ENCODE results near the gene UNC5C.

UNC5C gene

DNA sequence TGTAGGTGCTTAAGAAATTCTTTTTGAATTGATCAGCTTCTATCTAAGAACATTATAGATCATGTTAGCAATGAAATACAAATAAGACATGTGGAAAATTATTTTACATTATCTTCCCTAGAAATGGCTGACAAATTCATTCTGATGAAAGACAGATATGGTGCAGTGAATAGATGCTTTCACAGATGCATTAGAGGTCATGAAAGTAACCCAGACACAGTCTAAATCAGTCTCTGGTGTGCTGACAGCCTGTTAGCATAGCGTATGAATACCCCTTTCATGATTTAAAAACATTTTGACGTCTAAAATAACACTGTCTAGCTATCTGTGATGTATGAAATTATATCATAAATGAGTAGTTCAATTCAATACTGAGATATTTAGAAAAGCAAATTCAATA is 180.9 kb downstream of the UNC5C start:
- Histone ChIP-seq H2AK5ac (ENCODE audit: low read length) (no peak overlapping the region), H3K4me2 (ENCODE audit: low read length) (no peak overlapping the region), H4K8ac (ENCODE audit: low read depth, low read length) (no peak overlapping the region), H3K79me2 (ENCODE audit: control insufficient read depth, insufficient read depth, low read length, poor library complexity) (no peaks in the 10 kb centered on the region), H3K4ac (ENCODE audit: low read depth, low read length) (no peak overlapping the region), H2BK12ac (ENCODE audit: low read length) (no peak overlapping the region), H3K18ac (ENCODE audit: low read length) (no peak overlapping the region), H3K4me1 (ENCODE audit: control insufficient read depth in 1 of 2, insufficient read depth in 2 of 2, low read length in 2 of 2) (peaks cover 0 to 2% of the 10 kb centered on the region in 2 experiments), H4K12ac (ENCODE audit: low read depth, low read length) (no peak overlapping the region), H2BK120ac (ENCODE audit: insufficient read depth, low read length, poor library complexity) (no peak overlapping the region), H4K91ac (ENCODE audit: low read depth, low read length) (no peak overlapping the region), H3K27me3 (ENCODE audit: insufficient read depth, low read length) (no peaks in the 10 kb centered on the region), H3K27ac (ENCODE audit: low read depth, low read length) (no peak overlapping the region), H3K79me1 (ENCODE audit: low read length) (no peaks in the 10 kb centered on the region), H3K4me3 (ENCODE audit: low read depth, low read length) (no peak overlapping the region), H3K36me3 (ENCODE audit: control insufficient read depth in 1 of 2, insufficient read depth in 2 of 2, low read length in 2 of 2) (no peaks in the 10 kb centered on the region), H2AFZ (ENCODE audit: insufficient read depth, low read length, poor library complexity) (no peak overlapping the region), H3K14ac (ENCODE audit: low read length) (no peak overlapping the region), H3K9ac (ENCODE audit: low read length) (no peak overlapping the region), H2BK5ac (ENCODE audit: low read depth, low read length, poor library complexity) (no peak overlapping the region), H3K23ac (ENCODE audit: low read length) (no peak overlapping the region), H3K9me3 (ENCODE audit: insufficient read depth, low read depth, low read length) (no peaks in the 10 kb centered on the region)
- no peak for DNase-seq
- no CpG with 5 or more reads among the region's 2 CpGs for WGBS (ENCODE audit: extremely low coverage, insufficient coverage, insufficient read length)

DNA sequence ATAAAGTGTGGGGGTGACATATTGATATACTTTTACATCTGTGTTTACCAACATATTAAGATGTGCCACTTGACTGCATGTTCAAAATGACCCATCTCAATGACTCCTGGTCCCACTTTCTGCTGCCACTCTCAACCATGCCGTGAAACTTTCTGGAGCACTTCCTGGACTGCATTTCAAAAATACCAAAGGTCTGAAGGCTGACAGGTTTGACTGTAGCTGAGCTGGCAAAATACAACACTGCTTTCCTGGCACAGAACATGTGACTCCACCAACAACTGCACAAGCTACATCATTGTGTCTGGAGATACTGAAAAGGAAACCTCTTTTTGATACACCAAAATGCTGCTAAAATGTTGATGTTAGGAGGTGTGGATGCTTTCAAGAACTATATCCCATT is 184.8 kb downstream of the UNC5C start:
- no peak overlapping the region for H4K12ac ChIP-seq (ENCODE audit: low read depth, low read length)

DNA sequence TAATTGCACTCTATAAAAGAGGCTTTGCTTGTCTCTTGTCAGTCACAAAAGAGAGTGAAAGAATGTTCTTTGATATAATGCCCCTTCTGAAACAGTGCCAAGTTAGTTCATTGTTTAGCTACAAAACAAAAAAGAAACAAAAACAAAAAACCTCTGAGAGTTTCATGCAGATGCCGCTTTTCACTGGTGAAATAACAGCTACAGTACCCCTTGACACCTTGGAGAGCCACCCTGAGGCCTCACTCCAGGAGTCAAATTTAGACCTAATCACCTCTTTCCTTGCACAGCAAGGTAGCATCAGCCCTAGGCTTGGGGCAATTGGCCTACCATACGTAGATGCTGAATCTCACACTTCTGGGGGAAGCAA is 185.2 kb downstream of the UNC5C start:
- Histone ChIP-seq H3K27ac (ENCODE audit: low read depth, low read length) (no peak overlapping the region), H3K14ac (ENCODE audit: low read length) (no peak overlapping the region), H3K36me3 (ENCODE audit: control insufficient read depth in 1 of 2, insufficient read depth in 2 of 2, low read length in 2 of 2) (no peaks in the 10 kb centered on the region), H2BK5ac (ENCODE audit: low read depth, low read length, poor library complexity) (no peak overlapping the region), H3K79me1 (ENCODE audit: low read length) (no peaks in the 10 kb centered on the region), H3K23ac (ENCODE audit: low read length) (no peak overlapping the region), H3K4me1 (ENCODE audit: control insufficient read depth in 1 of 2, insufficient read depth in 2 of 2, low read length in 2 of 2) (peaks cover 0 to 2% of the 10 kb centered on the region in 2 experiments), H4K12ac (ENCODE audit: low read depth, low read length) (no peak overlapping the region), H4K8ac (ENCODE audit: low read depth, low read length) (no peak overlapping the region), H3K27me3 (ENCODE audit: insufficient read depth, low read length) (no peaks in the 10 kb centered on the region), H3K4me3 (ENCODE audit: low read depth, low read length) (no peak overlapping the region), H2BK120ac (ENCODE audit: insufficient read depth, low read length, poor library complexity) (no peak overlapping the region), H2AK5ac (ENCODE audit: low read length) (no peak overlapping the region), H3K4me2 (ENCODE audit: low read length) (no peak overlapping the region), H3K79me2 (ENCODE audit: control insufficient read depth, insufficient read depth, low read length, poor library complexity) (no peaks in the 10 kb centered on the region), H2AFZ (ENCODE audit: insufficient read depth, low read length, poor library complexity) (no peak overlapping the region), H3K9me3 (ENCODE audit: insufficient read depth, low read depth, low read length) (no peaks in the 10 kb centered on the region), H3K9ac (ENCODE audit: low read length) (no peak overlapping the region), H3K18ac (ENCODE audit: low read length) (no peak overlapping the region), H4K91ac (ENCODE audit: low read depth, low read length) (no peak overlapping the region), H3K4ac (ENCODE audit: low read depth, low read length) (no peak overlapping the region), H2BK12ac (ENCODE audit: low read length) (no peak overlapping the region)
- no peak for DNase-seq
- no CpG with 5 or more reads among the region's 2 CpGs for WGBS (ENCODE audit: extremely low coverage, insufficient coverage, insufficient read length)

More for the DNA sequence above, 184.8 kb downstream of the UNC5C start:
- no peaks in the 10 kb centered on the region for H3K79me1 ChIP-seq (ENCODE audit: low read length)
- no peak overlapping the region for H3K4ac ChIP-seq (ENCODE audit: low read depth, low read length)
- H4K91ac ChIP-seq (ENCODE audit: low read depth, low read length): no peak overlapping the region
- H2BK12ac ChIP-seq (ENCODE audit: low read length): no peak overlapping the region
- peaks cover 0 to 2% of the 10 kb centered on the region in 2 experiments for H3K4me1 ChIP-seq (ENCODE audit: control insufficient read depth in 1 of 2, insufficient read depth in 2 of 2, low read length in 2 of 2)
- no peaks in the 10 kb centered on the region for H3K36me3 ChIP-seq (ENCODE audit: control insufficient read depth in 1 of 2, insufficient read depth in 2 of 2, low read length in 2 of 2)
- H2AK5ac ChIP-seq (ENCODE audit: low read length): no peak overlapping the region
- H3K79me2 ChIP-seq (ENCODE audit: control insufficient read depth, insufficient read depth, low read length, poor library complexity): no peaks in the 10 kb centered on the region
- no peak overlapping the region for H2BK120ac ChIP-seq (ENCODE audit: insufficient read depth, low read length, poor library complexity)
- H2BK5ac ChIP-seq (ENCODE audit: low read depth, low read length, poor library complexity): no peak overlapping the region
- H2AFZ ChIP-seq (ENCODE audit: insufficient read depth, low read length, poor library complexity): no peak overlapping the region
- H3K4me3 ChIP-seq (ENCODE audit: low read depth, low read length): no peak overlapping the region
- H3K9me3 ChIP-seq (ENCODE audit: insufficient read depth, low read depth, low read length): no peaks in the 10 kb centered on the region
- no peak overlapping the region for H3K18ac ChIP-seq (ENCODE audit: low read length)
- no peaks in the 10 kb centered on the region for H3K27me3 ChIP-seq (ENCODE audit: insufficient read depth, low read length)
- no peak overlapping the region for H3K4me2 ChIP-seq (ENCODE audit: low read length)
- no peak overlapping the region for H3K23ac ChIP-seq (ENCODE audit: low read length)
- WGBS (ENCODE audit: extremely low coverage, insufficient coverage, insufficient read length): no CpG with 5 or more reads among the region's 1 CpG
- H3K14ac ChIP-seq (ENCODE audit: low read length): no peak overlapping the region
- H4K8ac ChIP-seq (ENCODE audit: low read depth, low read length): no peak overlapping the region
- H3K9ac ChIP-seq (ENCODE audit: low read length): no peak overlapping the region
- DNase-seq: peak in 1 of 2 donors; percentile 1
- H3K27ac ChIP-seq (ENCODE audit: low read depth, low read length): no peak overlapping the region

DNA sequence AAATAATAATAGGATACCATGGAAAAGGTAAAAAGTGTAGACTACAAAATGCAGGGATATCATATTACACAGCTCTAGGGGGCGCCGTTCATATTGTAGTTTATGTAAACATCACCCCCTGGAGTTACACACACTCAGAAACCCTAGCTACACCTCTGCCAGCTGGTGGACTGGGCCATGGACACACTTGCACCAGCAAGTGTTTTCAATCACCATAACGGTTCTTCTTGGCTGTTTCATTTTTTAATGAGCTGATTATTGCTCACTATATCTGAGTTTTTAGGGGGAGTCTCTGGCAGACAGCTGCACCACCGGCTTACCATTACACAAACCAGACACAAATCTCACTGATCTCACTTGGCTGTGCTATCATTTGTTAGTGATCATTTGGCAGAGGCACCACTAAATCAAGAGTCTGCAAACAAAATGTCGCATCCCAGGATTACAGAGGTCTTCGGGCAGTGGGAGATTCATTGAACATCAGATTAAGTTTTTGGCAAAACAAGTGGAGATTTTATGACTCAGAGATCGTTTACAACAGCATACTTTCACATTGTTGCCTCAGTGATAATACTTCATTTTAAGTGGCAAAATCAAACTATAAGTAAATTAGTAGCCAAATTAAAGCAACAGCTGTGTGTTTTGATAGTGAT is 185.7 kb downstream of the UNC5C start:
- Histone ChIP-seq H3K4me1 (ENCODE audit: control insufficient read depth in 1 of 2, insufficient read depth in 2 of 2, low read length in 2 of 2) (peaks cover 0 to 2% of the 10 kb centered on the region in 2 experiments), H3K4ac (ENCODE audit: low read depth, low read length) (no peak overlapping the region), H3K36me3 (ENCODE audit: control insufficient read depth in 1 of 2, insufficient read depth in 2 of 2, low read length in 2 of 2) (no peaks in the 10 kb centered on the region), H3K9me3 (ENCODE audit: insufficient read depth, low read depth, low read length) (no peaks in the 10 kb centered on the region), H3K79me1 (ENCODE audit: low read length) (no peaks in the 10 kb centered on the region), H2BK120ac (ENCODE audit: insufficient read depth, low read length, poor library complexity) (no peak overlapping the region), H2AFZ (ENCODE audit: insufficient read depth, low read length, poor library complexity) (no peak overlapping the region), H3K14ac (ENCODE audit: low read length) (no peak overlapping the region), H3K4me2 (ENCODE audit: low read length) (no peak overlapping the region), H3K27ac (ENCODE audit: low read depth, low read length) (no peak overlapping the region), H3K4me3 (ENCODE audit: low read depth, low read length) (no peak overlapping the region), H3K9ac (ENCODE audit: low read length) (no peak overlapping the region), H4K12ac (ENCODE audit: low read depth, low read length) (no peak overlapping the region), H4K91ac (ENCODE audit: low read depth, low read length) (no peak overlapping the region), H3K23ac (ENCODE audit: low read length) (no peak overlapping the region), H2BK5ac (ENCODE audit: low read depth, low read length, poor library complexity) (no peak overlapping the region), H4K8ac (ENCODE audit: low read depth, low read length) (no peak overlapping the region), H2AK5ac (ENCODE audit: low read length) (no peak overlapping the region), H3K18ac (ENCODE audit: low read length) (no peak overlapping the region), H3K27me3 (ENCODE audit: insufficient read depth, low read length) (no peaks in the 10 kb centered on the region), H3K79me2 (ENCODE audit: control insufficient read depth, insufficient read depth, low read length, poor library complexity) (no peaks in the 10 kb centered on the region), H2BK12ac (ENCODE audit: low read length) (no peak overlapping the region)
- no peak for DNase-seq
- no CpG with 5 or more reads among the region's 7 CpGs for WGBS (ENCODE audit: extremely low coverage, insufficient coverage, insufficient read length)
